Measurements from ENCODE around the gene MORN2.

DNA sequence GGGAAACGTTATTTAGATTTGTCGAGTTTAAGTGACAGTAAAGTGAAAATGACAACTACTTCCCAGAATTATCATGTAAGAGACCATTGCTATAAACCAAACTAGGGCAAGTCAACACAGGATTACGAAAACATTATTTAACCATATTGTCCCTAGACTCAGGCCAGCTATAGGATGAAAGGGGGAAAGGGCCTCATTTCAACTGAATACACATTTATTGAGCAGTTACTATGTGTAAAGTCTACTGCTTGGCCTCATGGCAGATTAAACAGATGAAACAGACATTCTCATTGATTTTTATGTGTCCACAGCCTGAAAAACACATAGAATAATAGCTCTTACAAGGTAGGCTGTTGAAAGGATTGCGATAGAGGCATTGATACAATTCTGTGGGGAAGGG lies 46.6 kb downstream of the MORN2 start:
- TF ChIP-seq, protein P1, sequence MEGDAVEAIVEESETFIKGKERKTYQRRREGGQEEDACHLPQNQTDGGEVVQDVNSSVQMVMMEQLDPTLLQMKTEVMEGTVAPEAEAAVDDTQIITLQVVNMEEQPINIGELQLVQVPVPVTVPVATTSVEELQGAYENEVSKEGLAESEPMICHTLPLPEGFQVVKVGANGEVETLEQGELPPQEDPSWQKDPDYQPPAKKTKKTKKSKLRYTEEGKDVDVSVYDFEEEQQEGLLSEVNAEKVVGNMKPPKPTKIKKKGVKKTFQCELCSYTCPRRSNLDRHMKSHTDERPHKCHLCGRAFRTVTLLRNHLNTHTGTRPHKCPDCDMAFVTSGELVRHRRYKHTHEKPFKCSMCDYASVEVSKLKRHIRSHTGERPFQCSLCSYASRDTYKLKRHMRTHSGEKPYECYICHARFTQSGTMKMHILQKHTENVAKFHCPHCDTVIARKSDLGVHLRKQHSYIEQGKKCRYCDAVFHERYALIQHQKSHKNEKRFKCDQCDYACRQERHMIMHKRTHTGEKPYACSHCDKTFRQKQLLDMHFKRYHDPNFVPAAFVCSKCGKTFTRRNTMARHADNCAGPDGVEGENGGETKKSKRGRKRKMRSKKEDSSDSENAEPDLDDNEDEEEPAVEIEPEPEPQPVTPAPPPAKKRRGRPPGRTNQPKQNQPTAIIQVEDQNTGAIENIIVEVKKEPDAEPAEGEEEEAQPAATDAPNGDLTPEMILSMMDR (conservative IDR thresholded peaks at IDR 0.05): no peak
- TF ChIP-seq ZFX (IDR thresholded peaks at IDR 0.05): no peak
